MCF 10A (cell line): ENCODE measurements around the gene HIGD1A. TPM values are rescaled to one million over a fixed set of nuclear protein-coding genes. Genes with fewer than 3 reads are reported as not detected.

Experiments used
- BruUV-seq: library from RNA; stranded (reverse); fragments of 400-500 nt; replicated peaks from 2 replicates; lab custom pipeline; 2021; lab: Mats Ljungman, UMichigan
- CTCF ChIA-PET: fragments of 300-600 bp; sonication (Branson Sonifier 250); formaldehyde crosslinking; extraction: SDS; loops from one replicate; lab custom pipeline; 2021; ENCODE audit warnings: antibody characterized with exemption, inconsistent platforms; lab: Yijun Ruan, JAX
- POLR2A ChIA-PET: fragments of 300-600, 350-650 bp; sonication (Branson Sonifier 250); formaldehyde crosslinking; extraction: SDS; loops from one replicate; lab custom pipeline; 2020; ENCODE audit warnings: antibody characterized with exemption, inconsistent platforms; lab: Yijun Ruan, JAX
- DNase-seq: peaks from one replicate; pipeline ENCODE4 v3.0.0-alpha.2; 2018; ENCODE audit not compliant: unreplicated experiment
- H3K27ac Mint-ChIP-seq: one replicate; pipeline ENCODE4 v1.8.0; 2022; ENCODE audit warnings: mild to moderate bottlenecking, low read depth, mixed read lengths; ENCODE audit not compliant: unreplicated experiment
- H3K27me3 Mint-ChIP-seq: one replicate; pipeline ENCODE4 v1.8.0; 2022; ENCODE audit warnings: mixed read lengths; ENCODE audit not compliant: insufficient read depth, unreplicated experiment
- H3K36me3 Mint-ChIP-seq: one replicate; pipeline ENCODE4 v1.8.0; 2022; ENCODE audit warnings: mild to moderate bottlenecking, moderate library complexity, mixed read lengths; ENCODE audit not compliant: insufficient read depth, unreplicated experiment
- H3K4me1 Mint-ChIP-seq: one replicate; pipeline ENCODE4 v1.8.0; 2022; ENCODE audit warnings: mixed read lengths; ENCODE audit not compliant: insufficient read depth, unreplicated experiment
- H3K4me3 Mint-ChIP-seq: one replicate; pipeline ENCODE4 v1.8.0; 2022; ENCODE audit warnings: mild to moderate bottlenecking, moderate library complexity, mixed read lengths; ENCODE audit not compliant: unreplicated experiment
- H3K9me3 Mint-ChIP-seq: one replicate; pipeline ENCODE4 v1.8.0; 2022; ENCODE audit warnings: mixed read lengths; ENCODE audit not compliant: unreplicated experiment
- CTCF ChIP-seq: fragments of 200-600 bp; IDR thresholded peaks from one replicate; pipeline ENCODE4 v1.8.0; 2022; ENCODE audit warnings: antibody characterized with exemption, mild to moderate bottlenecking; ENCODE audit not compliant: unreplicated experiment
- intact Hi-C: fragments of 100-400 bp; cut with micrococcal nuclease; formaldehyde crosslinking; loops from 2 replicates; pipeline ENCODE4 v1.14.1; 2022
- total RNA-seq: library from RNA; stranded (reverse); gene quantifications from 2 replicates; pipeline ENCODE4 v1.2.3, GENCODE V29; 2022

HIGD1A gene
- total RNA-seq, 1 experiment from 2014 or later: 140 TPM

GRCh38 chr3:42799376-42799775 lies 4.9 kb downstream of the HIGD1A start:
- CTCF ChIA-PET: interaction anchor here (0.7 to 1.6 kb wide), 5 partner anchors 16 to 570 kb away, joined by 3 to 5 read pairs (median 4); no protein-coding TSS in a partner anchor
- Mint-ChIP-seq H3K4me3 (no peak overlapping the region), H3K27ac (no peak overlapping the region), H3K4me1 (peaks cover 22% of the 10 kb centered on the region), H3K27me3 (no peaks in the 10 kb centered on the region), H3K9me3 (no peaks in the 10 kb centered on the region), H3K36me3 (peaks cover 29% of the 10 kb centered on the region)
- BruUV-seq: no TSS peak
- DNase-seq: no peak
- intact Hi-C loops: no loop called here
- no peak for TF ChIP-seq CTCF
- POLR2A ChIA-PET: interaction anchor here (0.8 to 6.8 kb wide), 2 partner anchors 19 to 219 kb away, joined by 5 to 51 read pairs; no protein-coding TSS in a partner anchor

GRCh38 chr3:42796332-42796885 lies 7.9 kb downstream of the HIGD1A start:
- Mint-ChIP-seq H3K27me3 (no peaks in the 10 kb centered on the region), H3K4me3 (no peak overlapping the region), H3K36me3 (peaks cover 32% of the 10 kb centered on the region), H3K27ac (peak overlapping the region; percentile 74), H3K9me3 (no peaks in the 10 kb centered on the region), H3K4me1 (peaks cover 13% of the 10 kb centered on the region)
- BruUV-seq: no TSS peak
- ChIA-PET POLR2A (interaction anchor here (0.7 to 1.6 kb wide), 3 partner anchors 9 to 206 kb away, joined by 3 to 4 read pairs (median 3); partner anchors contain the start of gene SS18L2), CTCF (interaction anchor here (0.5 to 4.0 kb wide), 6 partner anchors 16 to 46 kb away, joined by 3 to 18 read pairs (median 4); no protein-coding TSS in a partner anchor)
- TF ChIP-seq CTCF: no peak
- no peak for DNase-seq
- intact Hi-C loops: no loop called here

- Mint-ChIP-seq H3K4me3 (no peak overlapping the region), H3K27ac (no peak overlapping the region), H3K9me3 (no peaks in the 10 kb centered on the region), H3K4me1 (peaks cover 9% of the 10 kb centered on the region), H3K27me3 (no peaks in the 10 kb centered on the region), H3K36me3 (peaks cover 34% of the 10 kb centered on the region)
- POLR2A ChIA-PET: interaction anchor here (0.7 to 3.6 kb wide), 5 partner anchors 8 to 205 kb away, joined by 3 to 29 read pairs (median 4); partner anchors contain the start of genes HIGD1A and SS18L2
- no peak for DNase-seq
- no peak for TF ChIP-seq CTCF
- CTCF ChIA-PET: interaction anchor here (0.6 to 4.0 kb wide), 7 partner anchors 9 to 428 kb away, joined by 3 to 18 read pairs (median 4); no protein-coding TSS in a partner anchor
- no TSS peak for BruUV-seq
- intact Hi-C loops: no loop called here
Measured at GRCh38 chr3:42795621-42796181, 8.6 kb downstream of the HIGD1A start.

DNA sequence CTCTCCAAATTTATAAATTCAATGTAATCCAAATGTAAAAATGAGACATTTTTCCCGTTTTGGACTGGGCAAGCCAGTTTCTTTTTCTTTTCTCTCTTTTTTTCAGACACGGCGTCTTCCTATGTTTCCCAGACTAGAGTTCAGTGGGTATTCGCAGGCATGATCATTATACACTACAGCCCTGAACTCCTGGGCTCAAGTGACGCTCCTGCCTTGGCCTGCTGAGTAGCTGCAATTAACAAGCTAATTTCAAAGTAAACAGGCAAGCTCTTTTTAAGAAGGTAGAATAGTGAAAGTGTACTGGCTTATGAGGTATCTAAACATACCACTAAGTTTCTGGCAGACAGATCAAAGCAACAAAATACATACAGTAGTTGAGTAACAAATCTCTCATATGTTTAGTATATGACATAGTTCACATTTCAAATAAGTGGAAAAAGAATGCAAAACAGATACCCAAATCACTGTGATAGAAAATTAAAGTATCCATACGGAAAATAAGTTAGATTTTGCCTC lies 13.5 kb downstream of the HIGD1A start:
- intact Hi-C loops: no loop called here
- Mint-ChIP-seq H3K27me3 (no peaks in the 10 kb centered on the region), H3K4me1 (peaks cover 6% of the 10 kb centered on the region), H3K27ac (peak overlapping the region; percentile 40), H3K9me3 (no peaks in the 10 kb centered on the region), H3K36me3 (peaks cover 76% of the 10 kb centered on the region), H3K4me3 (no peak overlapping the region)
- BruUV-seq: no TSS peak
- ChIA-PET CTCF (no interaction called here), POLR2A (interaction anchor here (0.6 to 1.1 kb wide), 3 partner anchors 12 to 91 kb away, joined by 3 to 6 read pairs (median 3); no protein-coding TSS in a partner anchor)
- TF ChIP-seq CTCF: no peak
- DNase-seq: no peak
